SU-DHL-6 (cell line): ENCODE measurements around the gene AKAP6.

ENCODE experiments used
- H2AFZ ChIP-seq: fragments of 200-600 bp; sonication (generic); 2 replicates; pipeline ENCODE4 v1.6.1; 2014; ENCODE audit warnings: low read depth, mild to moderate bottlenecking, moderate library complexity, mixed read lengths, antibody characterized with exemption, low read length; ENCODE audit not compliant: severe bottlenecking
- H3F3A ChIP-seq: fragments of 200-600 bp; shearing (Covaris generic); 2 replicates; pipeline ENCODE4 v1.6.0; 2016; ENCODE audit warnings: antibody characterized with exemption, mild to moderate bottlenecking; ENCODE audit not compliant: insufficient read depth
- H3K27ac ChIP-seq: fragments of 200-600 bp; sonication (generic); 2 replicates; pipeline ENCODE4 v1.5.1; 2016; ENCODE audit warnings: low read depth, mild to moderate bottlenecking, low read length, moderate library complexity, mixed read lengths
- H3K27me3 ChIP-seq: fragments of 200-600 bp; sonication (generic), shearing (Covaris generic); 2 replicates; pipeline ENCODE4 v1.6.0; 2014; ENCODE audit warnings: mild to moderate bottlenecking, low read length
- H3K36me3 ChIP-seq: fragments of 200-600 bp; sonication (generic); 2 replicates; pipeline ENCODE4 v1.6.1; 2014; ENCODE audit warnings: mild to moderate bottlenecking, low read length, mixed read lengths
- H3K4me2 ChIP-seq: fragments of 300-600, 200-600 bp; shearing (Covaris generic), sonication (generic); 2 replicates; pipeline ENCODE4 v1.6.0; 2014; ENCODE audit warnings: low read length, low read depth, mild to moderate bottlenecking; ENCODE audit not compliant: poor library complexity, severe bottlenecking
- H3K4me3 ChIP-seq: fragments of 200-600 bp; sonication (generic); 2 replicates; pipeline ENCODE4 v1.5.1; 2014; ENCODE audit warnings: antibody characterized with exemption, low read length, mild to moderate bottlenecking, mixed read lengths; ENCODE audit not compliant: insufficient read depth, poor library complexity, severe bottlenecking
- H3K79me2 ChIP-seq: fragments of 200-600 bp; sonication (generic); 2 replicates; pipeline ENCODE4 v1.6.1; 2014; ENCODE audit warnings: mild to moderate bottlenecking, low read length, moderate library complexity; ENCODE audit not compliant: insufficient read depth
- H3K9ac ChIP-seq: fragments of 200-600 bp; sonication (generic); 2 replicates; pipeline ENCODE4 v1.7.0; 2014; ENCODE audit warnings: mild to moderate bottlenecking, low read length
- H3K9me2 ChIP-seq: fragments of 200-600 bp; sonication (generic); replicated peaks from 2 replicates; pipeline ENCODE4 v1.6.1; 2014; ENCODE audit warnings: low read length; ENCODE audit not compliant: insufficient read depth
- H3K9me3 ChIP-seq: fragments of 200-600 bp; sonication (generic); 2 replicates; pipeline ENCODE4 v1.6.1; 2014; ENCODE audit warnings: low read length, mixed read lengths; ENCODE audit not compliant: insufficient read depth
- H4K20me1 ChIP-seq: fragments of 200-600 bp; sonication (generic); 2 replicates; pipeline ENCODE4 v1.6.1; 2014; ENCODE audit warnings: low read depth, mild to moderate bottlenecking, antibody characterized with exemption, low read length, moderate library complexity, mixed read lengths
- EZH2phosphoT487 ChIP-seq: fragments of 200-600 bp; sonication (generic), shearing (Covaris generic); conservative IDR thresholded peaks from 2 replicates; pipeline ENCODE4 v1.6.1; 2018; ENCODE audit warnings: mild to moderate bottlenecking, antibody characterized with exemption, low read length, moderate library complexity, mixed read lengths
- TF ChIP-seq, protein P1 (sequence below): fragments of 200-600 bp; sonication (generic); IDR thresholded peaks from one replicate; pipeline ENCODE4 v1.5.1; 2017; ENCODE audit warnings: antibody characterized with exemption, mild to moderate bottlenecking, low read length, moderate library complexity; ENCODE audit not compliant: insufficient read depth, poor library complexity, severe bottlenecking

The AKAP6 gene

DNA sequence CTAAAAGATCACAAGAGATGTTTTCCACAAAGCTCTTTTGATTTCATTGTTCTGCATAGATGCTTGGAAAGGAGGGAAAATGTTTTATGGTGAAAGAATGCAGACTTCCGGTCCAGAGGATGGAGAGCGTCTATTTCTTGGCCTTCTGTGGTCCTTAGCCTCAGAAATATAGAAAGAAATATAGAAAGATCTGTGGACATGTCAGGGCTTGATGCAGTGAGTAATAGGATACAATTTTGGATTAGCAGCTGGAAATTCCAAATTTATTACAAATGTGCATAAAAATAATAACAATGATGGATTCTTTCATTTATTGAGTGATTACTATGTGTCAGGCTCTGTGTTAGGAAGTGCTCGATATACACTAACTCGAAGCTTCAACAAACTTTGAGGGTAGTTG lies 20.2 kb downstream of the AKAP6 start:
- H2AFZ ChIP-seq: no peak overlapping the region

DNA sequence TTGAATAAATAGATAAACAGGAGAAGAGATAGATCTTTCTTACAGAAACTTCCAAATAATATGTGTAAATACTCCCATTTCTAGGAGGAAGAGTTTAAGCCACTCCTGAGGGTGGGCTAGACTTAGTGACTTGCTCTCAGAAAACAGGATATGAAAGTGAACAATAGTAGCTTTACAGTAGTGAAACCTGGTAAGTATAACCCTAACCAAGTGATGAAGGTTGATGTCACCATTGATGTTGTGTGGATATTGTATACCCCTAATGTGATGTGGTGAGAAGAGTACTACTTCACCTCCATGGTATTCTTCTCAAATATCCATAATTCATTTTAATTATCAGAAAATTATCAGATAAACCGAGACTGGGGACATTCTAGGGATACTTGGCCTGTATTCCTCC lies 20.9 kb downstream of the AKAP6 start:
- H3K9me2 ChIP-seq: no peaks in the 10 kb centered on the region
- H3K9ac ChIP-seq: no peak overlapping the region
- no peak overlapping the region for H3K4me3 ChIP-seq
- no peaks in the 10 kb centered on the region for H3K79me2 ChIP-seq
- no peaks in the 10 kb centered on the region for H4K20me1 ChIP-seq
- H3F3A ChIP-seq: no peaks in the 10 kb centered on the region
- H3K36me3 ChIP-seq: no peaks in the 10 kb centered on the region
- H3K9me3 ChIP-seq: no peaks in the 10 kb centered on the region
- H3K4me2 ChIP-seq: no peak overlapping the region
- no peak overlapping the region for H2AFZ ChIP-seq
- no peak for TF ChIP-seq EZH2phosphoT487
- TF ChIP-seq, protein P1, sequence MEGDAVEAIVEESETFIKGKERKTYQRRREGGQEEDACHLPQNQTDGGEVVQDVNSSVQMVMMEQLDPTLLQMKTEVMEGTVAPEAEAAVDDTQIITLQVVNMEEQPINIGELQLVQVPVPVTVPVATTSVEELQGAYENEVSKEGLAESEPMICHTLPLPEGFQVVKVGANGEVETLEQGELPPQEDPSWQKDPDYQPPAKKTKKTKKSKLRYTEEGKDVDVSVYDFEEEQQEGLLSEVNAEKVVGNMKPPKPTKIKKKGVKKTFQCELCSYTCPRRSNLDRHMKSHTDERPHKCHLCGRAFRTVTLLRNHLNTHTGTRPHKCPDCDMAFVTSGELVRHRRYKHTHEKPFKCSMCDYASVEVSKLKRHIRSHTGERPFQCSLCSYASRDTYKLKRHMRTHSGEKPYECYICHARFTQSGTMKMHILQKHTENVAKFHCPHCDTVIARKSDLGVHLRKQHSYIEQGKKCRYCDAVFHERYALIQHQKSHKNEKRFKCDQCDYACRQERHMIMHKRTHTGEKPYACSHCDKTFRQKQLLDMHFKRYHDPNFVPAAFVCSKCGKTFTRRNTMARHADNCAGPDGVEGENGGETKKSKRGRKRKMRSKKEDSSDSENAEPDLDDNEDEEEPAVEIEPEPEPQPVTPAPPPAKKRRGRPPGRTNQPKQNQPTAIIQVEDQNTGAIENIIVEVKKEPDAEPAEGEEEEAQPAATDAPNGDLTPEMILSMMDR: no peak
- no peak overlapping the region for H3K27ac ChIP-seq
- no peaks in the 10 kb centered on the region for H3K27me3 ChIP-seq

More for the DNA sequence above, 20.2 kb downstream of the AKAP6 start:
- H3K27me3 ChIP-seq: no peaks in the 10 kb centered on the region
- no peaks in the 10 kb centered on the region for H3K79me2 ChIP-seq
- no peak overlapping the region for H3K9ac ChIP-seq
- no peaks in the 10 kb centered on the region for H4K20me1 ChIP-seq
- H3K27ac ChIP-seq: no peak overlapping the region
- no peaks in the 10 kb centered on the region for H3F3A ChIP-seq
- H3K4me3 ChIP-seq: no peak overlapping the region
- H3K9me2 ChIP-seq: no peaks in the 10 kb centered on the region
- H3K36me3 ChIP-seq: no peaks in the 10 kb centered on the region
- TF ChIP-seq, protein P1: no peak
- no peak for TF ChIP-seq EZH2phosphoT487
- no peak overlapping the region for H3K4me2 ChIP-seq
- no peaks in the 10 kb centered on the region for H3K9me3 ChIP-seq

DNA sequence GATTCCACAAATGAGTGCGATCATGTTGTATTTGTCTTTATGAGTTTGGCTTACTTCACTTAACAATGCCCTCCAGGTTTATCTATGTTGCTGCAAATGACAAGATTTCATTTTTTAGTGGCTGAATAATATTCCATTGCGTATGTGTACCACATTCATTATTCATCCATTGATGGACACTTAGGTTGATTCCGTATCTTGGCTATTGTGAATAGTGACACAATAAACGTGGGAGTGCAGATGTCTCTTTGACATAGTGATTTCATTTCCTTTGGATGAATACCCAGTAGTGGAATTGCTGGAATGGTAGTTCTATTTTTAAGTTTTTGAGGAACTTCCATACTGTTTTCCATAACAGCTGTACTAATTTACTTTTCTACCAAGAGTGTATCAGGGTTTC lies 23.5 kb downstream of the AKAP6 start:
- H3K4me2 ChIP-seq: no peak overlapping the region
- no peaks in the 10 kb centered on the region for H3K27me3 ChIP-seq
- H3K27ac ChIP-seq: no peak overlapping the region
- H3K9me3 ChIP-seq: no peaks in the 10 kb centered on the region
- H2AFZ ChIP-seq: no peak overlapping the region
- TF ChIP-seq, protein P1: no peak
- TF ChIP-seq EZH2phosphoT487: no peak
- H3F3A ChIP-seq: no peaks in the 10 kb centered on the region
- H3K79me2 ChIP-seq: no peaks in the 10 kb centered on the region
- H3K9ac ChIP-seq: no peak overlapping the region
- H4K20me1 ChIP-seq: no peaks in the 10 kb centered on the region
- H3K4me3 ChIP-seq: no peak overlapping the region
- no peaks in the 10 kb centered on the region for H3K36me3 ChIP-seq
- no peaks in the 10 kb centered on the region for H3K9me2 ChIP-seq

DNA sequence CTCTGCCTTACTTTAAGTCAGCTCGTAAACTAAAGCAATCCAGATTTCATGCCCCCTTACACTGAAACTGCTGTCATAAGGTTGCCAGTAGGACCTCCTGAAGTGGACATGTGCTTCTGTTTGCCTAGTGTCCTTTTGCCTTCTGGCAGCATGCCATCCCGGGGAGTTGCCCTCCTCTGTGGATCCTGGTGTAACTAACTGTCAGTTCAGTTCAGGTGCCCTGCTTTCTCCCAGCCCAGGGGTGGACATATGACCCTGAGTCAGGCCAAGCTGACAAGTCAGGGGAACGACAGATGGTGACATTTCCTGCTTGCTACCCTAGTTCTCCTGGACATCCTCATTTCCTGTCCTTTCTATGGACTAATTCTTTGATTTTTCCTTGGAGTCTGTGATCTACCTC lies 25.6 kb downstream of the AKAP6 start:
- Histone ChIP-seq H3F3A (no peaks in the 10 kb centered on the region), H3K9ac (no peak overlapping the region), H3K4me2 (no peak overlapping the region), H2AFZ (no peak overlapping the region), H3K4me3 (no peak overlapping the region), H3K36me3 (no peaks in the 10 kb centered on the region), H4K20me1 (no peaks in the 10 kb centered on the region), H3K9me3 (no peaks in the 10 kb centered on the region), H3K79me2 (no peaks in the 10 kb centered on the region), H3K27me3 (no peaks in the 10 kb centered on the region), H3K9me2 (no peaks in the 10 kb centered on the region), H3K27ac (no peak overlapping the region)
- TF ChIP-seq EZH2phosphoT487: no peak
- TF ChIP-seq, protein P1: no peak
